Measurements from ENCODE around the gene NUP54.

DNA sequence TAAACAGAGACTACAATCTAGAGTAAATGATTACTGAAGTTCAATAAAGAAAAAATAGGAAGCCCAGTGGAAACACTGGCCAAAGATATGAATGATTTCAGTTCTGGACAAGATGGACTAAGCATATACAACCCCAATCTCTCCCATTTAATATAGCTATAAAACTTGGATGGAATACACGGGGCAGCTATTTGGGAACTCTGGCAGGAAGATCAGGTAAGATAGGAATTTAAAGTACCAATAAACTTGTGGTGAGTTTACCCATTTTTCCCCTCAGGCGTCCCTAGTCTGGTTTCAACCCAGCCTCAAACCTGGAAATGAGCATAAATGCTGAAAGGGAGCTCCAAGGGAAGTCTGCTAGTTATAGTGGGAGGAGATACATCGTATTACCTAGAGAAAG is 20.4 kb downstream of the NUP54 start:
- TF ChIP-seq, protein P1, sequence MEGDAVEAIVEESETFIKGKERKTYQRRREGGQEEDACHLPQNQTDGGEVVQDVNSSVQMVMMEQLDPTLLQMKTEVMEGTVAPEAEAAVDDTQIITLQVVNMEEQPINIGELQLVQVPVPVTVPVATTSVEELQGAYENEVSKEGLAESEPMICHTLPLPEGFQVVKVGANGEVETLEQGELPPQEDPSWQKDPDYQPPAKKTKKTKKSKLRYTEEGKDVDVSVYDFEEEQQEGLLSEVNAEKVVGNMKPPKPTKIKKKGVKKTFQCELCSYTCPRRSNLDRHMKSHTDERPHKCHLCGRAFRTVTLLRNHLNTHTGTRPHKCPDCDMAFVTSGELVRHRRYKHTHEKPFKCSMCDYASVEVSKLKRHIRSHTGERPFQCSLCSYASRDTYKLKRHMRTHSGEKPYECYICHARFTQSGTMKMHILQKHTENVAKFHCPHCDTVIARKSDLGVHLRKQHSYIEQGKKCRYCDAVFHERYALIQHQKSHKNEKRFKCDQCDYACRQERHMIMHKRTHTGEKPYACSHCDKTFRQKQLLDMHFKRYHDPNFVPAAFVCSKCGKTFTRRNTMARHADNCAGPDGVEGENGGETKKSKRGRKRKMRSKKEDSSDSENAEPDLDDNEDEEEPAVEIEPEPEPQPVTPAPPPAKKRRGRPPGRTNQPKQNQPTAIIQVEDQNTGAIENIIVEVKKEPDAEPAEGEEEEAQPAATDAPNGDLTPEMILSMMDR (IDR thresholded peaks at IDR 0.05) = no peak
- TF ChIP-seq KDM1A (IDR thresholded peaks at IDR 0.05; ENCODE audit: low read depth) (no peak), HDAC2 (IDR thresholded peaks at IDR 0.05) (no peak), REST (IDR thresholded peaks at IDR 0.05) (no peak), HOXB13 (CRISPR knock-in tag; IDR thresholded peaks at IDR 0.05; ENCODE audit: low read depth) (no peak), SMC3 (IDR thresholded peaks at IDR 0.05) (no peak), BHLHE40 (IDR thresholded peaks at IDR 0.05; ENCODE audit: low read depth, low read length) (no peak), ZNF302 (CRISPR knock-in tag; IDR thresholded peaks at IDR 0.05) (no peak)

Measured in A549 (cell line).